GM18951 (cell line): ENCODE results near the gene SLC22A5.
A peak's percentile ranks its signal among the peaks of the same experiment; 100 is the strongest.
"Not testable (repeated sequence)": the region's sequence is repeated elsewhere in the genome, so short reads cannot be mapped to it uniquely, and the experiment has no call there.

ENCODE experiments used
- POLR2A ChIP-seq: IDR thresholded peaks from 4 replicates; pipeline ENCODE4 v1.6.1; 2011; ENCODE audit warnings: mild to moderate bottlenecking; ENCODE audit not compliant: insufficient read length, insufficient read depth; ENCODE audit errors: extremely low read depth
- in situ Hi-C: fragments of 300-500 bp; cut with MboI; formaldehyde crosslinking; loops from one replicate; pipeline ENCODE4 v1.12.0; 2022; ENCODE audit warnings: low sequenced_read_pairs, mixed read lengths, inconsistent platforms; ENCODE audit not compliant: unreplicated experiment

The SLC22A5 gene

DNA sequence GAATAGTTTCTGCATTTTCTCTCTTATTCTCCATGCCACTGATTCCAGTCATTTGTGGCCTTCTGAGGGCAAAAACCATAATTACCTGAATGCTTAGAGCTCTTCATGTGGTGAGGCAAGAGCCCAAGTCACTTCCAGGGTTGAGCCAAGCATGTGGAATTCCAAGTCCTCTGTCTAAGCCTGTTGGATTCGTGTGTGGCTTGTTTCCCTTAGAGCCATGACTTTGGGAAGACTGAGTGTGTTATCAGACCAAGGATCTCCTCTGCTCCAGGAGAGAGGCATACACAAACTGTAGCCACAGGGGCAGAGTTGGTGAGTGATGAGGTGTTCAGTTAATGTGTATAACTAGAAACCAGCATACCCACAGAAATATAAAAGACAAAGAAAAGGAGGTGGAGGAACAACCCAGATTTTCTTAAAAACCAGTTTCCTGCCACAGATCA lies 27.1 kb downstream of the SLC22A5 start:
- in situ Hi-C loops, result loop anchor here (25.0 kb wide), 1 partner anchor 441 kb away; the partner anchor contains the start of gene SHROOM1
- no peak for TF ChIP-seq POLR2A

DNA sequence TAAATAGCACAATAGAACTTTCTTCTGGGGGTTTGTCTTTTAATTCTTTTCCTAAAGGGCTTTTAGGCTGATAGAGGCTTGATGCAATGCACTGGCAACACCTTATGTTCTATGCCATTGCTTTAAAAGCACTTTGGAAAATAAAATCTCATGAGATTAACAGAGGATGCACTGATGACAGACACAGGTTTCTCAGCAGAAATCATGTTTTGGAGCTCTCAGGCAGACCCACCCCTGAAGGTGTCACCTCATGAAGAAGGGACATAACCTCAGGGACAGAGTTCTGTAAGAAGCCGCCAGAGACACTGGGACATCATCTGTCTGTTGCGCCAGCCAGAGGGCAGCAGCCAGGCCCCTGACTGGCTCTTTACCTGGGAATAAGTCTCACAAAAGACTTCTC lies 27.7 kb downstream of the SLC22A5 start:
- in situ Hi-C loops, result loop anchor here (25.0 kb wide), 1 partner anchor 440 kb away; the partner anchor contains the start of gene SHROOM1
- TF ChIP-seq POLR2A, result no peak

DNA sequence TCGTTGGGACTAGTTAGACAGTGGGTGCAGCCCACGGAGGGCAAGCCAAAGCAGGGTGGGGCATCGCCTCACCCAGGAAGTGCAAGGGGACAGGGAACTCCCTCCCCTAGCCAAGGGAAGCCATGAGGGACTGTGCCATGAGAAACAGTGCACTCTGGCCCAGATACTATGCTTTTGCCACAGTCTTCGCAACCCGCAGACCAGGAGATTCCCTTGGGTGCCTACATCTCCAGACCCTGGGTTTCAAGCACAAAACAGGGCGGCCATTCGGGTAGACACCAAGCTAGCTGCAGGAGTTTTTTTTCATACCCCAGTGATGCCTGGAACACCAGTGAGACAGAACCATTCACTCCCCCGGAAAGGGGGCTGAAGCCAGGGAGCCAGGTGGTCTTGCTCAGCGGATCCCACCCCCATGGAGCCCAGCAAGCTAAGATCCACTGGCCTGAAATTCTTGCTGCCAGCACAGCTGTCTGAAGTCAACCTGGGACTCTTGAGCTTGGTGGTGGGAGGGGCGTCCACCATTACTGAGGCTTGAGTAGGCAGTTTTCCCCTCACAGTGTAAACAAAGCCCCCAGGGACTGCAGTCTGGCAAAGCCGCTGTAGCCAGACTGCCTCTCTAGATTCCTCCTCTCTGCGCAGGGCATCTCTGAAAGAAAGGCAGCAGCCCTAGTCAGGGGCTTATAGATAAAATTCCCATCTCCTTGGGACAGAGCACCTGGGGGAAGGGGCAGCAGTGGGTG lies 28.6 kb downstream of the SLC22A5 start:
- in situ Hi-C loops, result loop anchor here (25.0 kb wide), 1 partner anchor 439 kb away; the partner anchor contains the start of gene SHROOM1

DNA sequence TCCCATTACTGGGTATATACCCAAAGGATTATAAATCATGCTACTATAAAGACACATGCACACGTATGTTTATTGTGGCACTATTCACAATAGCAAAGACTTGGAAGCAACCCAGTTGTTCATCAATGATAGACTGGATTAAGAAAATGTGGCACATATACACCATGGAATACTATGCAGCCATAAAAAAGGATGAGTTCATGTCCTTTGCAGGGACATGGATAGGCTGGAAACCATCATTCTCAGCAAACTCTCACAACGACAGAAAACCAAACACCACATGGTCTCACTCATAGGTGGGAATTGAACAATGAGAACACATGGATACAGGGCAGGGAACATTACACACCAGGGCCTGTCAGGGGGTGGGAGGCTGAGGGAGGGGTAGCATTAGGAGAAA lies 34.5 kb downstream of the SLC22A5 start:
- in situ Hi-C loops, result not testable (repeated sequence)

DNA sequence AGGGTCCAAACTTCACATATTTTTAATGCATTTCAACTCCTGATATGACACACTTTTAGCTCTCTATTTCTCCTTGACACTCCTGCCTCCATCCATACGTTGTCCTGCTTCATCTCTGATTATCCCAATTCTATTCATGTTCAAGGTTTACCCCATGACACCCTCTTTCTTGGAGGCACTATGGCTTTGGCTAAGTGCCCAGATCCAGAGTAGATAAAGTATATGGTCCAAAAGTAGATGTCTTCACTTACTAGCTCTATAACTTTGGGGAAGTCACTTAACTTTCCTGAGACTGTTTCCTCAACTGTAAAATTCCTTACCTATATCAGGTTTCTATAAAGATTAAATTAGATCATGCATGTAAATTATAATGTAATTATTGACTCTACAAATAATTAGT lies 36.1 kb downstream of the SLC22A5 start:
- no peak for TF ChIP-seq POLR2A
- in situ Hi-C loops, result no loop called here

DNA sequence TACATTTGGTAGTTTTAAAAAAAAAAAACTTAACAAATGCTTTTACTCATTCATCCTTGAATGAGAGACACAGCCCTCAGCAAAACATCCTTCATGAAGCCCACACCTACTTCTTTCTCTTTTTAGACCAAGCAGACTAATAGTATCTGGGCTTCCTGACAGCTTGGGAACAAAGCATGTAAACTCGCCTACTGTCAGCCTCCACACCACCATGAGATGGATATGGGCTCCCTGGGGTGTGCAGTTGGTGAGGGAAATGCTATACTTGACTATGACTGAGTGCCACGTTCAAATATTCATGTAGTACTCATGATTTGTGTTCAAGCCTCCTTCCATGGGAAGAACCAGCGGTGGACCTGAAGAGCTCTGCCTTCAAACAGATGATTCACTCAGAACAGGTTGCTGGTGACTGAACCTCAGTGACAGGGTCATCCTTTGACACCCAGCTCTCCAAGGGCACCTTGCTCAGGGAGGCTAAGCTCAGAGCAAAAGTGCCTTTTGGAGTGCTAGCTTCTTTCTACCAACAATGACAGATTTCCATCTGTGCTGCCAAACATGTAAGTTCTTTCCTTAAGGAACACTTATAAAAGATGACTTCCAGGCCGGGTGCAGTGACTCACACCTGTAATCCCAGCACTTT lies 36.8 kb downstream of the SLC22A5 start:
- TF ChIP-seq POLR2A, result no peak
- in situ Hi-C loops, result no loop called here

DNA sequence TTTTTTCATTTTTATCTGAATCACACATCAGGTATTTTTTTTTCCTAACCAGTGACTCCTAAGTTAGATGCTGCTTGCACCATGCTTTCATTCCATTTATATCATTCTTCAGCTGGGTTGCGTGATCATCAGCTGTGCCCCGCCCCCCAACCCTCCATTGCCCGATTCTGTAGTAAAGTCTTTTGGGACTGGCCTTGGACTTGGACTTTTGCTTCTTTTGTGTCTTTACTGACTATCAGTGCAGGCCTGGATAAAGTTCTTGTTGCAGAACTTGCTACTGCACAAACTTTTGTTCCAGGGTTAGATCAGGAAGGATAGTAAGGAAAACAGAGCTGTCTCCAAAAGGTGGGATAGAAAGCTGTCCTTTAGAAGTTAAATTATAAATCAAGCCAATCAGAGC lies 38.5 kb downstream of the SLC22A5 start:
- TF ChIP-seq POLR2A, result no peak
- in situ Hi-C loops, result no loop called here

DNA sequence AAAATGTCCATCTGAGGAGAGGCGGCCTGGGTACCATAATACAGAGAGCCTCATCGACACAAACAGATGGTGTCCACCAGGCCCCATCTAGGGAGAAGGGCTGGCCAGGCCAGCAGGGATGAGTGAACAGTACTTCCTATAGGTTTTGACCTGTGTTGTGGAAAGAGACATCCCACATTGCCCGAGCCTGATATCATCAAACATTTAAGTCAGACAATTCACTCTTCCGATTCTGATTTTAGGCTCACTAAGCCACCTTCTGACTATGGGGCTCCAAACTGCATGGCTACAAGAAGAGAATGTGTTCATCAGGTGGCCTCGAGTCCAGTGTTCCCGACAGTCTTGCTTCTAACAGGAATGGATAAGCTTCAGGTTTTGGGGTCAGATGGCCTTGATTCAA lies 38.9 kb downstream of the SLC22A5 start:
- no peak for TF ChIP-seq POLR2A
- in situ Hi-C loops, result no loop called here

DNA sequence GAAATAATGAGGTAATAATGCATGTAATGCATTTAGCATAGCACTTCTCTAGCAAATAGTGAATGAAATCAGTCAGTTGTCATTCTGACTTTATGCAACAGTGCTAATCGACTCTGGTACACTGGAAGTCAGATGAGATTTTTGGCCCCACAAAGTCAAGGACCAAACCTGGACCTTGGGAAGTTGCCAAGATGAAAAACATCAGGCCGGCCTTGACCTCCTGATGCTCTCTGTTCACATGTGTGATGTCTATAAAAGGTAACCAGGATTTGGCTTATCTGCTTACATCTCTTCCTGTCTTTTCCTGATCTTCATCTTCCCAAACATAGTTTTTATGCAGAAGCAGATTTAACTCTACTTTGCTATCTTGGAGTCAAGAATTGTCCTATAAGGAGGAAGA lies 39.5 kb downstream of the SLC22A5 start:
- no peak for TF ChIP-seq POLR2A
- in situ Hi-C loops, result no loop called here

DNA sequence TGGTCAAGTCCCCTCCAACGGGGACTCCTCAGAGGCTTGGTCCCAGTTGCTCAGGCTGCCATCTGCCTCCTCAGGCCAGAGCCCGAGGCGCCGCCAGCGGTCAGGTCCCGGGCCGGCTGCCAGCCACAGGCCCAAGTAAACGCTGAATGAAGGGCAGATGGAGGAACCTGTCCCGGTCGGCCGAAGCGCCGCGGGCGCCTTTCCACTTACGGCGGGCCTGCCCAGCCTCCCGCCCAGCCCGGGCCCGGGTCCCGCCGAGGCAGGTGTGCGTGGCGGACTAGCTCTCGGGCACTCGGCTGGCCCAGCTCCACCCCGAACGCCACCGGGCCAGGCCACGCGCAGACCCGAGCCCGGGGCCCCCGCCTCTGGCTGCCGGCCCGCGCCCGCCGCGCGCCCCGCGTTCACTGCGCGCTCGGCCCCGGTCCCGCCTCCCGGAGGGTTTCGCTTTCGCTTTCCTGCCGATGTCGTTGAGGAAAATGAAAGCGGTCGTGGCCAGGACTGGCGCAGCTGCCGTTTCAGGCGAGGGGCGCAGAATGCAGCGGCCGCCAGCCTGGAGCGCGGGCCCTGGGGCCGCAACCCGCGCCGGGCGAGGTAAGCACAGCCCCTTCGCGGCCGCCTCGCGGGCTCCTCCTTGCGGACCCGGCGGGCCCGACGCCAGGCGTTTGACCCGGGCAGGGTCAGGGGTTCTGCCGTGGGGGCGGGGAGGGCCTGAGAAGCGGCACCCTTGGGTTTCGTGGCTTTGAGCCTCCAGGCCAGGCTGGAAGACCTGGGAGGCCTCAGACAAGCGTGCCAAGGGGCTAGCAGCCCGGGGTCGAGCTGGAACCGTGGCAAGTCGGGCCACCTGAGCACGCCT lies 41.2 kb downstream of the SLC22A5 start:
- in situ Hi-C loops, result no loop called here
- TF ChIP-seq POLR2A, result peak; percentile 81

DNA sequence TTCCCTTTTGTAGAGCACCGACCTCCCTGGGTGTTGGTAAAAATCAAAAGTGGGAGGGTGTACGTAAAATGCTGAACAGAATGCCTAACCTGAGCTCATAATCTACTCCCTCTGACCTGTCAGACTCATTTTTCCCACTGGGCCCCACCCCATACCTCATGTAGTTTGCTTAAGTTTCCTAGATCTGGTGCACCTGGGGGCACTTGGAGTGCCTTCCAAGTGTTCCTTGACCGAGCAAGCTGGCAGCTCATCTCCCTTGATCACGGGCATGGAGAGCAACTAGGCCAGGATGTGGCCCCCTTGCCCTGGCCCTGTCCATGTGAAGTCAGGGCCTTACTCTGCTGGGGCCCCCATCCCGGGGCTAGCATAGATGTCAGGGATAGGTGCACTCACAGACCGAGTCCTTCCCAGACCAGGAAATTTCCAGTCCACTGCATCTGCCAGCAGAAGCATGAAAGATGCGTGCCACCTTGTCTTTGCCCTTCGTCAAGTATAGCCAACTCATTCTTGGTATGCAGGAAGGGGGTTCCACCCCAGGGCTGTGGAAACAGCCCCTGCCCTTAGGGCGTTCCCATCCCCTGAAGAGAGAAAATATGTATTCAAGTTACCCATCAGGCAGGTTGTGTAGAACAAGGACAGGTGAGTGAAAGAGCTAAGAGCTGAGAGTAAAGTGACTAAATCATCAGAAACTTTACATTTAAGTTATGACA lies 41.9 kb downstream of the SLC22A5 start:
- in situ Hi-C loops, result no loop called here
- no peak for TF ChIP-seq POLR2A

DNA sequence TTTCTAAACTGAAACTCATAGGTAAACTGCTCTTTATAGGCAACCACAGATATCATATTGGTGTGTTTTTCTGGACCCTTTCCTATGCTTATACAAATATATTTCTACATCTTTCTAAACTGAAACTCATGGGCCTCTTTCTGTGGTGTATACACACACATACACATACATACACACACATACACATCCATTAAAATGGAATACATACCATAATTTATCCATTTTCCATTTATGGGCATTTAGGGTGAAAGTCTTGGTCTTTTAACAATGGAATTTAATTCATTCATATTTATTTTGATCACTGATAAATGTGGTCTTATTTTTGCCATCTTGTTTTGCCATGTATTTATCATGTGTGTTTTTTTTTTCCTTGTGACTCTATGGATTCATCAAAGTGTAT lies 44.1 kb downstream of the SLC22A5 start:
- in situ Hi-C loops, result no loop called here
- no peak for TF ChIP-seq POLR2A

DNA sequence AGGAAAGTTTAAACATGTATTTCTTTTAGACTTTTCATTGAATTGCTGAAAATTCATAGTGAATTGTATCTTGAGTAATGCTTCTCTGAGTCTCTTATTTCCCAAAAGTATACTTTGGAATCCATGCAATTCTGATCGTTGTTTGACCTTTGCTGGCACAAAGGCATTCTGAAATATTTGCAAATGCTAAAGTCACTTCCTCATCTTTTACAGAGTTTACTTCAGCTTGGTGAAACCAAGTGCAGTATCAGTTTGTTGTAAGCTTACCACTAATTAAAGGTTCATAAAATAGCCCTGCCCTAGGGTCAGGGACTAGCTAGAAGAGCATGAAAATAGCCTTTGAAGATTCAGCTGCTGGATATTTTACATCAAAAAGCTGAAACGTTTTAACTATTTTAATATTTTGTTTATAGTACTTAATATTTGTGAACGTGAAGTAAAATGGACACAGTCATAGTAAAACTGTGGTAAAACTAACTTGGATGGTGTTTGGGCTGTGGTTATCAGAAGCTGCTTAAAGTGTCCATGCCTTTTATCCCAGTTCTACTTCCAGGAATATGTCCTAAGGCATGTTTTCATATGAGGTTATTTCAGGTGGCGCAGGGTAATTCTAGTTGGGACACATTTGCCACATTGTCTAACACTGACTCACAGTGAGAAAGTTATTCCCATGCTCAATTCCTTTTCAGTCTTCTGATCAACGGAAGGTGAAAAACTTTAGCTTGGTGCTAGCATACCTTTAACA lies 45.3 kb downstream of the SLC22A5 start:
- in situ Hi-C loops, result no loop called here
- TF ChIP-seq POLR2A, result no peak

DNA sequence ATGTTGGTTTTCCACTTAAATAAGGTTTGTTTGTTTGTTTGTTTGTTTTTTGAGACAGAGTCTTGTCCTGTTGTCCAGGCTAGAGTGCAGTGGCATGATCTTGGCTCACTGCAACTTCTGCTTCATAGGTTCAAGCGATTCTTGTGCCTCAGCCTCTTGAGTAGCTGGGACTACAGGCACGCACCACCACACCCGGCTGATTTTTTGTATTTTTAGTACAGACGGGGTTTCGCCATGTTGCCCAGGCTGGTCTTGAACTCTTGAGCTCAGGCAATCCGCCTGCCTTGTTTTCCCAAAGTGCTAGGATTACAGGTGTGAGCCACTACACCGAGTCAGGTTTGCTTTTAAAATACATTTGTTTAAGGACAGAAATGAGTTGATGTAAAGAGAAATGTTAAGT lies 46.0 kb downstream of the SLC22A5 start:
- in situ Hi-C loops, result not testable (repeated sequence)
